Stimulated activated CD8-positive, alpha-beta memory T cell treated with anti-CD3 and anti-CD28 coated beads, Interleukin-7, amount 100 ng/mL, for 1 hour (primary cell): Measurements from ENCODE around the gene KCNE1.
"Not testable (repeated sequence)": the region's sequence is repeated elsewhere in the genome, so short reads cannot be mapped to it uniquely, and the experiment has no call there.

ENCODE experiments used
- DNase-seq, 2 donors: peaks; one replicate each; pipeline ENCODE4 v3.0.0-alpha.2; 2020; ENCODE audit warnings: low read depth in 2 of 2

The KCNE1 gene

DNA sequence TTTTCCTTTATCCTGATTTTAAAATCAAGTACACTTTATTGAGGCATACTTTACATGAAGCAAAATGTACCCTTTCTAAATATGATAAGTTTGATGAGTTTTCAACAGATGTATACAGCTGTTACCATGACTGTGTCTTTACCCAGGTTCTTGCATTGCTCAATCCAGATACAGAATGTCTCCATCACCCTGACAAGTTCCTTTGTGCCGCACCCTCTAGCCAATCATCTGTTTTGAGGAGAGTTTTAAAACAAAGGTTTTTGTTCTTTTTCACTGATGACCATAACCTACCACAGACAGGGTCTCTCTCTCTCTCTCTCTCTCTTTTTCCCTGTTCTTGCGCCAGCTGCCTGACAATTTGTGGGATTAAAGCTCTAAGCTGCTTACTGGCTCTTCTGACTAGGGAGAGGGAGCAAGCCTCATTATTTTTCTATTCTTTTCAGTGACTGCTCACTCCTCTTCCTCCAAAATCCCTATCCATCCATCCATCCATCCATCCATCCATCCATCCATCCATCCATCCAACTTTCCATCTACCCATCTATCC, 1.2 kb upstream of the KCNE1 start:
- DNase-seq = no peak

DNA sequence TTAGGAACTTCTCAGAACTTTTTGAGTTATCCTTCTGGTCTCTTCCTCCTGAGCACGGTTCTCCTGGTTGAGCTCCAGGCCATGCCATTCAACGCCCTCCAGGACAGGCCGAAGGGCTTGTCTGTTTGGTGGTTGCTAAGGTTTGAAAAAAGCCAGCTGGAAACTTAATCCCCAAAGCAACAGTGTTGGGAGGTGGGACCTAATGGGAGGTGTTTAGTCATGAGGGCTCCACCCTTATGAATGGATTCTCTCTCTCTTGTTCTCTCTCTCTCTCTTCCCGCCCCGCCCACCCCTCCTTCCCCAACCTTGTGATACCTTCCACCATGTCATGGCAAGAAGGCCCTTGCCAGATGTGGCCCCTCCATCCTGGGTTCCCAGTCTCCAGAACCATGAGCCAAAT, 829 bp downstream of the KCNE1 start:
- DNase-seq = no peak

DNA sequence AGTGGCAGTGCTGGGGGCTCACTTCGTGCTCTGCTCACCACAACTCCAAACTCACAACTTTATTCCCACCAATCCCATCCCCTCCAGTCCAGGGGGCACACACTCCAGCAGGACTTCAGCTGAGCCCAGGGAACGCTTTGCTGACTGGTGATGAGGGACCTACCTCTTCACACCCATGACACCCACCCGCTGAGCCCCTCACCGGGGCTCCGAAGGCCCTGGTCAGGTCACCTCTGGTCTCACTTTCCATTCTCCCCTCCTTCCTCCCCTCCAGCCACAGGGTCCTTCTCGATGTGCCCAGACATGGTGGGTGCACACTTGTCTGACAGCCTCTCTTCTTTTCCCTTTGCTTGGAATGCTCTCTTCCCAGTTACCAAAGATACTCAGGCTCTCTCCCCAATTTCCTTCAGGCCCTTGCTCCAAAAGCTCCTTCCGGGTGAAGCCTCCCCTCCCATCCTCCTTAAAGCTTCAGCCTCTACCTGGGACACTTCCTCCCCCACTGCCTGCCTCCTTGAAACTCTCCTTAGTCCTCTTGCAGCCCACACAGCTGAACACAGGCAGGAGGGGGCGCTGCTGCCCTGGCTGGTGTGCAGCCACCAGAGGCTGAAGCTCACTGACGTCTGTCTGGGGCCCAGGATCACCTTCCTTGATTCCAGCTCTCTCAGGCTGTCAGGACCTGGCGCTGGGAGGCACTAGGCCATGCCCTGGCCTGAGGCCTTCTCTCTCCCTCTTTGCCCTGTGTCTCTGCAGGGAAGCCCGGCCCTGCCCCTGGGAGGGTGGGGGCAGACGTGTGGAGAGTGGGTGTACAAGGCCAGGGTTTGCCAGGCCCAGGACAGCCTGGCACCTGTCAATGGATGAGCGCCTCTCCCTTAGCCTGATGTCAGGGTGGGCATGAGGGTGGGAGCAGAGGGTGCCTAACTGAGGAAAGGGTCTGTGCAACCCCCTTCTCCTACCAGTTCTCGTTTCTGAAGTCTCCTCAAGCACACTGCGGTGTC, 1.6 kb downstream of the KCNE1 start:
- no peak for DNase-seq

DNA sequence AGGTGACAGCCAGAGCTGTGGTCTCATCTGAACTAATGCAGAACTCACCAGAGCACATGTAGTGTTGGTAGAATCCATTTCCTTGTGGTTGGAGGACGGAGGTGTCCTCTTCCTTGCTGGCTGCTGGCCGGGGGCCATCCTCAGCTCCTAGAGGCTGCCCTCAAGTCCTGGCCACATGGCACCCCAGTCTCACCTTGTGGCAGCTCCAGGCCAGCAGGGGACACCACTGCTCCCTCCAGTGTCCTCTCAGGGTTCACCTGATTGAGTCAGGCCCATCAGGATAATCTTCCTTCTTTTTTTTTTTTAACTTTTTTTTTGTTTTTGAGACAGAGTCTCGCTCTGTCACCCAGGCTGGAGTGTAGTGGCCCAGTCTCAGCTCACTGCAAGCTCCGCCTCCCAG, 2.9 kb downstream of the KCNE1 start:
- no peak for DNase-seq

DNA sequence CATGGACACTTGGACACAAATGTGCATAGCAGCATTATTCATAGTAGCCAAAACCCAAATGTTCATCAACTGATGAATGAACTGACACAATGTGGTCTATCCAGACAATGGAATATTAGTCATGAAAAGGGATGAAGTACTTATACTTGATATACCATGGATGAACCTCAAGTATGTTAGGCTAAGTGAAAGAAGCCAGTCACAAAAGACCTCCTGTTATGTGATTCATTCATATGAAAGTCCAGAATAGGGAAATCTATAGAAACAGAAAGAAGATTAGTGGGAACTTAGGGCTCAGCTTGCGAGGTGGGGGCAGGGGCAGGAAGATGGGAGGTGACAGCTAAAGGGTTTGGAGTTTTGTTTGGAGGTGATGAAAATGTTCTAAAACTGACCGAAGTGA, 7.4 kb downstream of the KCNE1 start:
- no peak for DNase-seq

DNA sequence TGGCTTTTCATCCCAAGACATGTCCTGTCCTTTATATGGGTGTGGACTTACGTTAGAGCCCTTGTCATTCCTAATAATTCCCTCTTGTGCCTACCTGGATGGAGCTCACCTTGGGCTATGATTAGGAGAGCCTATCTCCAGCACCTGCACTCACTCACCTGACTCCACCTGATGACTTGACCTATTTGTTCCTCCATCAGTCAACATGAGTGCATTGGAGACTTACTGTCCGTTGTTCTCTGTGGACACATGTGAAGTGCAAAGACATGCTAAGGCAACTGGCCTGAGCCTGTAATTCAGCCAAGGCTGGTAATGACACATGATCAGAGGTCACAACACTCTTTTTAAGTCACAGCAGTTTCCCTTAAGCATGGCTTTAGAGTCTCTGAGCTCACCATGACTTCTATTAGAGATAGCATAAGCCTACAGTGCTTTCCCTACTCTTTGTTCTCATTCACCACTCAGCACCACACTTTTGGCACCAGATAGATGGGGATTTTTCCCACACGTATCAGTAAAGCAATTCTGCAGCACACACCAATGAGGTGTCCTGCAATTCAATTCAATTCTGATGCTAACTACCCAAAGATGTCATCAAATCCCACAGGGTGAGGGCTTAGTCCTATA, 9.4 kb downstream of the KCNE1 start:
- DNase-seq = no peak

DNA sequence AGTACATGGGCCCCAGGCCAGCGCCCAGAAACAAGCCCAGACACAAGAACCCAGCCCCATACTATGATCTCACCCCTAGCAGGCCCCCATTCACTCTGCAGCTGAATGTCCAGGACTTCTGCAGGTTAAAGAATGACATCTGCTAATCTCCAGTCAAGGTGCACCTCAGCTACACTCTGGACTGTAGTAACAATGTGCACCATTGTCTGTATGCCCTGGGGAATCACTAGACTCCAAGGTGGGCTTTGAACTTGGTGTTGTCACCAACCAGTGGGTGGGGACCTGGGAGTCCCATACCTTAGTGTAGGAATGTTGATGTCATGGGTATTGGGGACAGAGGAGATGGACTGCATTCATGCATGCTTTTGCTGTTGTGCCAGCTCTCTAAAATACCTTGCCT, 10.3 kb downstream of the KCNE1 start:
- no peak for DNase-seq

DNA sequence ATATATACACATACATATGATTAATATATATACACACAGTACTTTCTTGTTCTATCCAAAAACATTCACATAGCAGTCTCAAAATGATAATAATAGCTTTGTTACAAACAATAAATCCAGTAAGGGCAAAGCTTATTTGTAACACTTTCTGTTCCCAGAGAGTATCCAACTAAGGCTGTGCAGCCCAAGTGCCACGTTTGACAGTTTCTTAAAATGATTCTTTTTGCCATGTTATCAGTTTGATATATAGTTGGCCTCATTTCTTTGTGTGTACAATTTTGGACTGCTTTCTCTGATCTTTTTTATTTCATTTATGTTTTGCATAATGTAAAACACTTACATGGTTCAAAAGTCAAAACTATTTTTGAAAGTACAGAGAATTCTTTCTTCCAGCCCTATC, 11.8 kb downstream of the KCNE1 start:
- DNase-seq = no peak

DNA sequence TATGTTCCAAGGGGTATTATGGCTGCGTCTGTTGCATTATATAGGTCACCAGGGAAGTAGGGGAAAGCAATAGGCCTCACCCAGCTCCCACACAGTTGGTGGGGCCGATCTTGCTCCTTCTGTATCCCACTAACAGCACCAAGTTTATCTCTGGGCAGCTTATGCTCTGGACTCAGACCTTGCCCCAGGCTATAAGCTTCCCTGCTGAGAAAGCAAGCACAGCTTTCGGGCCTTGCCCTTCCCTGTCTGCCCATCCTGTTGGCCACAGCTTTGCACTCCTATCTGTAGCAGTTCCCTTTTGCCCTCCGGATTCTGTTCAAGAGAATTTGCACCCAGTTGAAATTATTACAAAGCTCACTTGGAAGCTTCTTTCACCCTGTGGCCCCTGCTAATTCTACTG, 12.9 kb downstream of the KCNE1 start:
- no peak for DNase-seq

DNA sequence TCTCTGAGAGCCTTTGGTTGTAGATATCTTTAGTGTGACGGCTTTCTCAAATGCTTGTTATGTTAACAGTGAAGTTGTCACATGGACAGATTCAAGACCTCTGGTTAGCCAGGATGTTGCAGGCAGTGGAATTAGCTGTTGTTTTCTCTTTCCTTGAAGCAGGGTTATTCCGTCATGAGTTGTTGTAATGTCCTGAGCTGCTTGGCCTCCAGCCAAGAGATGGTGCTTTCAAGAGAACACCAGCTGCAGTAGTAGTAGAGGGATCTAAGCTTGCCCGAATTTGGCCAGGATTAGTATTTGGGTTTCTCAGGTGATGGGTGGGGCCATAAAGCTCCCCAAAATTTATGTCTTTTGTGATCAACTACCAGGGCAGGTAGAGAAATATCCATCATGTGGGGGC, 13.4 kb downstream of the KCNE1 start:
- DNase-seq = no peak

DNA sequence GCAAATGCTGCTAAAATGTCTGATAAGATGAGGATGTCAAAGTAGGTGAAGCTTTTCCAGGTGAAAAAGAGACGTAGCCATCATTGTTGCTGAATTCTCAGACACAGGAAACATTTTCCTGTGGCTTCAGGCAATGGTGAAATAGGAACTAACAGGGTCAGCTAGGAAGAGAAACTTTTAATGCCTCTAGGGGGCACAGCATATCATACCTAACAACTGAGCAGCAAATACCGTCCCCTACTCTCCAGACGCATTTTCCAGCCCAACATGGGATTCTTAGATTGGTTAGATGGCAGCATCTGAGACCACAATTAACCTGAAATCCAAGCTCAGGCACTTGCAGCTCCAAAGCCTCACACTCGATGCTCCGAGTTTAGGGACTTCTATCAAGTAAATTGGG, 28.2 kb downstream of the KCNE1 start:
- DNase-seq = not testable (repeated sequence)

DNA sequence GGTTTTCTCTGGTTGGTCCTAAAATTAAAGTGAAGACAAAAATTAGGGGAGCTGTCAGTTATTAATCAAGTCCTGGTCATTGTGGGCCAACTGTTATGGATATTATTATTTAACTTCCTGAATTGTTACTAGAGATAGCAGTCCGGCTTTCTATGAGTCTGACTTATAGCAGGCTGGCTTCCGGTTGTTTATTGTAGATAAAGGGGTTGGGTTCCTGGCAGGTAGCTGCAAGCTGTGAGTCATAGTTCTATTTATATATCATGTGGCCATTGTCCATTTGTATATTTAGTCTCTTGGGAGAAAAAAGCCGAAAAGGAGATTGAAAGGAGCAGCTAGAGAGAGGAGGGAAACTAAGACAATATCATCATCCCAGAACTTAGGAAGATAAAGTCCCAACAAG, 28.6 kb downstream of the KCNE1 start:
- DNase-seq = not testable (repeated sequence)

DNA sequence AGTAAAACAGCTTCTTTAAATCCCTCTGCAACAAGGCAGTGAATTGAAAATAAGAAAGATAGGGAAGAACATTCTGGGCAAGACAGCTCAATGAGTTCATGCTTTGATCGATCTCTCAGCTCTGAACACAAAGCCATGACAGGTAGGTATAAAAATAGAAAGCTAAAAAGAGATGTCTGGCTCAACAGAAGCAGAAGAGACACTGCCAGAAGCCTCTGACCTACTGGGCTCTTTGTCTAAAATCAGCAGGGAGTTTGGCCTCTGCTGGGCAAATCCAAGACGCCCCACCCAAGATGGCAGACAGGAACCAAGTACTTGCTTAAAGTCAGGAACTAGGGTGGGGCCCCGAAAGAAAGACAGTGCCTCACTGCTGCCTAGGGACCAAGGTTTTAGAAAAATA, 44.7 kb downstream of the KCNE1 start:
- not testable (repeated sequence) for DNase-seq

DNA sequence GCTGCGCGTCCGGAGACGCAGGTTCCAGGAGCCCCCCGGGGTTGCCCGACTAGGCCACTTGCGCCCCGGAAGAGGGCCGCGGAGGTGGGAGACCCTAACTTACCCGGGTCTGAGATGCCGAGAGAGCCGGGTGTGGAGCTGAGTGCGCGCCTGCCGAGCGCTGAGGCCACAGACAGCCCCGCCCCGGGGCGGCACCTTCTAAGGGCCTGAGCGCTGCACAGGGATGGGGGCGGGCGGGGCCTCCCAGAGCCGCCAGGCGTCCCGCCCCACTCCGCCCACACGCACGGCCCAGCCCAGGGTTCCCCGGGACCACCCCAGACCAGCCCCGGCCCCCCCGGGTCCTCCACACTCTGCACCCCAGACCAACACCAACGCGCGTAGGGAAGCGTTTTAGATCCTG, 52.6 kb downstream of the KCNE1 start:
- not testable (repeated sequence) for DNase-seq

DNA sequence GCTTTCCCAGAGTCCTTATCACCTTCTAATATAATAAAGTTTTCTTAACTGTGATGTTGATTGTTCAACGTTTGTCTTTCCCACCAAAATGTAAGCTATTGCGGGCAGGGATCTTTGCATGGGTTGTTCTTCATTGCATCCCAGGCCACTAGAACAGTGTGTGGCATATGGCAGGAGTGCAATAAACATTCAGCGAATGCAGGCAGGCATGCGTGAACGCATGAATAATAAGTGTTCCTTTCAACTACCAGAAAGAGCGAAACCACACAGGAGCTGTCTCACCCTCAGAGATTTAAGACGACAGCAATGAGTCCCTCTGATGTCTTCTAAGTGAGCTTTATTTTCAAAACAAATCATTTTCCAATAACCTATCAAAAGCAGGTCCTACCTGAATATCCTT, 53.7 kb downstream of the KCNE1 start:
- DNase-seq = not testable (repeated sequence)

DNA sequence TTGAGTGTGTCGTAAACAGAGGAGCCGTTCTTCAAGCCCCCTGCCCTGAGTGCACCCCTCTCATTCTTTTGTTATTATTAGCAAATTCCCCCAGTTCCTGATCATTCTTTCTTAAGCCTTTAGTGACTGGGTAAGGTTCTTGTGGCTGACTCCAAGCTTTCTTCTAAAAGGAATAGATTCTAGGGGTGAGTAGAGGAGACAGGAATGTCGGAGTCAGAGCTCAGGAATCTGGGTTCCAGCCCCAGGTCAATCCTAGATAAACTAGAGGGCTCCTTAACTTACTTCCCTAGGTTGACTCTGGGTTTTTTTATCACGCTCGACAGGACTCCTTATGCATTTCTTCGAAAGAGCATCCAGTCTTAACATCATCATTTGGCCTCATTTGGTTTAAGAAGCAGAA, 55.8 kb downstream of the KCNE1 start:
- DNase-seq = not testable (repeated sequence)

DNA sequence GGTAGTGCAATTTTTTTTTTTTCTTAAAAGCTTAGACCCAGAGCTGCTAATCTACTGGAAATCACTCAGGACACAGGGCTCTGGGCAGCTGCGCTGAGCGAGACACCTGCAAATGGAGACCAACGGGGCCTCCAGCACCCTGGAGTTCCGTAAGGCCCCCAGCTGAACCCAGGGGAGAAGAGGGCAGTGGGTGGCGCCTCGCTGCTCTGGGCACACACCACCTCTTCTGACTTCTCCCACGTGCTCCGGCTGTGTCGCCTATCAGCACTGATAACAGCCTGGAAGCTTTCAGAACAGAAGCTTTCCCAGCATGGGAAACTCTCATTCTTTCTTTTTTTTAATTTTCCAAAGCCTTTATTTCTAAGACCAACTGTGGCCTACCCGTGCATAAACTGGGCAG, 56.4 kb downstream of the KCNE1 start:
- DNase-seq = not testable (repeated sequence)

DNA sequence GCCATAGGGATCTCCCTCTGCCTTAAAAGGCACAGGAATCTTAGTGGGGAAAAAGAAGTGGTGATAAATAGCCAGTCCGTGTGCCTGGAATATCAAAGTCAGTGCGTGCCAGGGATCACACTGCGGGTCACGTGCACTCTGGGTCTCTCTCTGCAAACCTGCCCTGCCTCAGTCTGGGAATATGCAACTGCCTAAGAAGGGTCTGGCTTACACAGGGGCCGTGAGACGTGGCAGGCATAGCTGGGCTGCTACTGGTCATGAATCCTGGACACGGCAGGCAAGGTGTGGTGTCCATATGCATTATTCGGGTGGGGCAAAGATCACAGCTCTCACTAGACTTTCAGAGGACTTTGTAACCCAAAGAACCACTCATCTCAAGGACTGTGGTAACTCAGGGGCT, 65.0 kb downstream of the KCNE1 start:
- DNase-seq = not testable (repeated sequence)

DNA sequence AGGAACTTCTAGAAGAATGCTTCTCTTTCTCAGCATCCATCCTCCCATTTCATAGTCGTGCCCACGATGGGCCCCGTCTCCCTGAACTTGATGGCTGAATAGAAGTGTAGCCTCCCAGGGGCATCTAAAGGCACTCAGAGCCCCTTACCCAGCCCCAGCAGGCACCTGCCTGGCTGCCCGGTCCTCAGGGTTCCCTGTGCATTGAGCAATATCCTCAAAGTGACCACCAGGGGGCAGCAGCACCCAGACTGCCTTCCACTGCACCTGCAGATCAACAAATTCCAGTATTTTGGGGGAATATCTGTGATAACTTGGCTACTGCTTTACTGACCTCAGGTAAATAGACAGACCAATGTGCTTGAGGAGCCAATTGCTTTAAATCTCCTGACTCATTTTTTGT, 68.5 kb downstream of the KCNE1 start:
- DNase-seq = not testable (repeated sequence)

DNA sequence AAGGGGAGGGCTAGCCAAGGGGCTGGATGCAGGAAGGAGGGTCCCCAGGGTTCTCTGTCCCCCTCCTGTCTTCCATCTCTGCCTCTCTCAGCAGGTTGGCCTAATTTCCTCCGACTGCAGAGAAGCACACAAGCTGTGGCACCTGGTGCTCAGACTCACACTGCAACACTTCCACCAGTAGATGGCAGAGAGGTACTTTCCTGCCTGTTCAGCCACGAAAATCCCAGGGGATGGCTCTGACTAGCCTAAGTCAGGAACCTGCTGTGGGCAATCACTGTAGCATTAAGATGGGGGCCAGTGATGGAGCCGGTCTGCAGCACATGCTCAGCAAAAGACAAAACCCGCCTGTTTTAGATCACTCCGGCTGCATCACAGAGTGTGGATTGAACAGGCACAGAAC, 82.3 kb downstream of the KCNE1 start:
- DNase-seq = not testable (repeated sequence)

DNA sequence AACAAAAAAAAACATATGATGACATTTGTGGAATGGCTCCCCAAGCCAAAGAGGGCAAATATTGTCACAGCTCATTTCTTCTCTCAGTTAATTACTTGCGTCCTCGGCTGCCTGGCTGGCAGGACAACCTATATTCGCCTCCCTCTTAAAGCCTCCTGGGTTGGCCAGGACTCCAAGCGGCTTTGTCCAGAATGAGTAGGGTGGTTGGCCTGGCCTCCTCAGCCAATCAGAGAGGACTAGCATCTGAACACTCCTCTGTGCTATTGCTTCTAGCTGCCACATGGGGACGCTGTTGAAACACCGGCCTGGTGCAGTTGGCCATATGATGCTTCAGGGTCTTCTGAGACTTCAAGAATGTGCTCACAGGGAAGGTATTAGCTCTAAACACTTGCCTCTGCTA, 83.6 kb downstream of the KCNE1 start:
- DNase-seq = not testable (repeated sequence)

DNA sequence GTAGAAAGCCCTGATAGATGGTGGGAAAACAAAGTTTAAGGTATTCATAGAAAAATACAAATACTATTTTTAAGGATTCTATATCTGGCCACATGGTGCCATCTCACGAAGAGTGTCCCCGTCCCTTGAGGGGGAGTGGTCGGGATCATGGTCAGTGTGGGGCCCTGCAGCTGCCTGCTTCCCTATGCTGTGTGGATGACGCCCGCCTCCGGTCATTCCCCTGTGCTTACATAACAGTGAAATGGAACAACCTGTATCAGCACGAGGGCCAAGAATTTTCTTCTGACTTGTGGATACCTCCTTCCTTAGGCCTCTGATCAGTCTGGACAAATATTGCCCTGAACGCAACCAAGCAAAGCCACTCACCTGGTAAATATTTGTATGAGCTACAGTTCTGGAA, 84.7 kb downstream of the KCNE1 start:
- DNase-seq = not testable (repeated sequence)

DNA sequence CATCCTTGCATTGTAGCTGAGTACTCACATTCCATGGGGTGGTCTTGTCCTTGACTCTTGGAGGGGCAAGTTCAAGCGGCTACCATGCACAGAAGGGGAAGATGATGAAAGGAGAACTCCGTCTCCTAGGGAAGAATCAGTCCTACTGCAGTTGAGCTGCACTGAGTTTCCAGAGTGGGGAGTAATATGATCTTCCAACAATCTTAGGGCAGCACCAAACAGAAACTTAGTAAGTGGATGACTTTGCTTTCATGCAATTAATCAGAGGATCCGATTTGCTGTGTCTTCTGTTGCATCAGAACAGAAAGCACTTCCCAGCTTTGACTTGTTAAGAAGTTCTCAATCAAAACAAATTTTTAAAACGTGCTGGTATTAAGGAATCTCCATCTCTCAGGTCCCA, 88.2 kb downstream of the KCNE1 start, which contains the start of gene SMIM34:
TSS of gene SMIM34 (minus strand) at position 147 of the 400 bp plus-strand sequence. CDS start at position 35, 112 bp downstream.
- not testable (repeated sequence) for DNase-seq
